ENCODE results near the gene JUND. TPM values are rescaled to one million over a fixed set of nuclear protein-coding genes. Genes with fewer than 3 reads are reported as not detected.
A peak's percentile ranks its signal among the peaks of the same experiment; 100 is the strongest.

JUND gene
- total and polyA plus RNA-seq, 5 donors from 2014 or later: 30.7 to 1,564 (median 71.7) TPM

- peaks cover 4% of the 10 kb centered on the region for H3K4me1 ChIP-seq (ENCODE audit: control insufficient read depth, insufficient read depth, low read length, poor library complexity, severe bottlenecking)
- no peak overlapping the region for H3K27ac ChIP-seq (ENCODE audit: insufficient read depth, low read length, poor library complexity, severe bottlenecking)
- H3K9me3 ChIP-seq (ENCODE audit: control insufficient read depth in 2 of 2, low read length in 2 of 2): peaks cover 0 to 16% of the 10 kb centered on the region in 2 experiments
- no peaks in the 10 kb centered on the region for H3K36me3 Mint-ChIP-seq
- DNase-seq: peak in 2 of 3 donors; percentile 42 to 49
- peaks cover 32% of the 10 kb centered on the region for H3K27me3 Mint-ChIP-seq
- H3K27ac Mint-ChIP-seq: no peak overlapping the region
- no peak overlapping the region for H3K4me3 Mint-ChIP-seq
- peaks cover 0 to 14% (median 0%) of the 10 kb centered on the region in 7 donors for H3K9me3 Mint-ChIP-seq
- peaks cover 11% of the 10 kb centered on the region for H3K27me3 ChIP-seq (ENCODE audit: control insufficient read depth, insufficient read depth, low read length)
- no peaks in the 10 kb centered on the region for H3K36me3 ChIP-seq (ENCODE audit: control insufficient read depth, insufficient read depth, low read length)
- H3K4me3 ChIP-seq (ENCODE audit: low read depth, low read length): no peak overlapping the region
- no peak for ATAC-seq (ENCODE audit: low read depth in 2 of 2)
- peaks cover 0 to 2% (median 0%) of the 10 kb centered on the region in 4 donors for H3K4me1 Mint-ChIP-seq
Observed at GRCh38 chr19:18233224-18233825, 48.1 kb downstream of the JUND start.

GRCh38 chr19:18232540-18233223, 48.7 kb downstream of the JUND start:
- no peak for ATAC-seq (ENCODE audit: low read depth in 2 of 2)
- DNase-seq: no peak
- peaks cover 0 to 2% (median 0%) of the 10 kb centered on the region in 4 donors for H3K4me1 Mint-ChIP-seq
- no peak overlapping the region for H3K27ac ChIP-seq (ENCODE audit: insufficient read depth, low read length, poor library complexity, severe bottlenecking)
- peaks cover 0 to 16% of the 10 kb centered on the region in 2 experiments for H3K9me3 ChIP-seq (ENCODE audit: control insufficient read depth in 2 of 2, low read length in 2 of 2)
- peaks cover 4% of the 10 kb centered on the region for H3K4me1 ChIP-seq (ENCODE audit: control insufficient read depth, insufficient read depth, low read length, poor library complexity, severe bottlenecking)
- no peaks in the 10 kb centered on the region for H3K36me3 ChIP-seq (ENCODE audit: control insufficient read depth, insufficient read depth, low read length)
- H3K36me3 Mint-ChIP-seq: no peaks in the 10 kb centered on the region
- peaks cover 11% of the 10 kb centered on the region for H3K27me3 ChIP-seq (ENCODE audit: control insufficient read depth, insufficient read depth, low read length)
- peaks cover 38% of the 10 kb centered on the region for H3K27me3 Mint-ChIP-seq
- H3K9me3 Mint-ChIP-seq: peaks cover 0 to 14% (median 0%) of the 10 kb centered on the region in 7 donors
- peak overlapping the region in 1 of 3 donors; percentile 21 for H3K27ac Mint-ChIP-seq
- no peak overlapping the region for H3K4me3 Mint-ChIP-seq
- H3K4me3 ChIP-seq (ENCODE audit: low read depth, low read length): no peak overlapping the region

GRCh38 chr19:18231775-18232174, 49.6 kb downstream of the JUND start:
- Histone ChIP-seq H3K9me3 (ENCODE audit: control insufficient read depth in 2 of 2, low read length in 2 of 2) (peaks cover 0 to 16% of the 10 kb centered on the region in 2 experiments), H3K27me3 (ENCODE audit: control insufficient read depth, insufficient read depth, low read length) (peaks cover 14% of the 10 kb centered on the region), H3K36me3 (ENCODE audit: control insufficient read depth, insufficient read depth, low read length) (no peaks in the 10 kb centered on the region), H3K4me3 (ENCODE audit: low read depth, low read length) (no peak overlapping the region), H3K27ac (ENCODE audit: insufficient read depth, low read length, poor library complexity, severe bottlenecking) (no peak overlapping the region), H3K4me1 (ENCODE audit: control insufficient read depth, insufficient read depth, low read length, poor library complexity, severe bottlenecking) (peaks cover 4% of the 10 kb centered on the region)
- no peaks in the 10 kb centered on the region for H3K36me3 Mint-ChIP-seq
- H3K27me3 Mint-ChIP-seq: peaks cover 47% of the 10 kb centered on the region
- peaks cover 0 to 14% (median 0%) of the 10 kb centered on the region in 7 donors for H3K9me3 Mint-ChIP-seq
- no peak overlapping the region for H3K4me3 Mint-ChIP-seq
- DNase-seq: no peak
- H3K27ac Mint-ChIP-seq: peak overlapping the region in 1 of 3 donors; percentile 3
- peaks cover 0 to 3% (median 0%) of the 10 kb centered on the region in 4 donors for H3K4me1 Mint-ChIP-seq
- ATAC-seq (ENCODE audit: low read depth in 2 of 2): no peak

GRCh38 chr19:18230941-18231734, 50.3 kb downstream of the JUND start:
- DNase-seq (no peak), ATAC-seq (ENCODE audit: low read depth in 2 of 2) (no peak)
- Histone ChIP-seq H3K9me3 (ENCODE audit: control insufficient read depth in 2 of 2, low read length in 2 of 2) (peaks cover 0 to 16% of the 10 kb centered on the region in 2 experiments), H3K27ac (ENCODE audit: insufficient read depth, low read length, poor library complexity, severe bottlenecking) (no peak overlapping the region), H3K36me3 (ENCODE audit: control insufficient read depth, insufficient read depth, low read length) (no peaks in the 10 kb centered on the region), H3K27me3 (ENCODE audit: control insufficient read depth, insufficient read depth, low read length) (peaks cover 15% of the 10 kb centered on the region), H3K4me3 (ENCODE audit: low read depth, low read length) (no peak overlapping the region), H3K4me1 (ENCODE audit: control insufficient read depth, insufficient read depth, low read length, poor library complexity, severe bottlenecking) (peaks cover 6% of the 10 kb centered on the region)
- Mint-ChIP-seq H3K9me3 (peaks cover 0 to 11% (median 0%) of the 10 kb centered on the region in 7 donors), H3K27me3 (peaks cover 49% of the 10 kb centered on the region), H3K4me1 (peaks cover 0 to 7% (median 0%) of the 10 kb centered on the region in 4 donors), H3K36me3 (no peaks in the 10 kb centered on the region), H3K4me3 (no peak overlapping the region), H3K27ac (no peak overlapping the region)

GRCh38 chr19:18229915-18230314, 51.5 kb downstream of the JUND start:
- no peak overlapping the region for H3K4me3 Mint-ChIP-seq
- DNase-seq (no peak), ATAC-seq (ENCODE audit: low read depth in 2 of 2) (no peak)
- Histone ChIP-seq H3K27ac (ENCODE audit: insufficient read depth, low read length, poor library complexity, severe bottlenecking) (no peak overlapping the region), H3K36me3 (ENCODE audit: control insufficient read depth, insufficient read depth, low read length) (no peaks in the 10 kb centered on the region), H3K27me3 (ENCODE audit: control insufficient read depth, insufficient read depth, low read length) (peaks cover 15% of the 10 kb centered on the region), H3K4me1 (ENCODE audit: control insufficient read depth, insufficient read depth, low read length, poor library complexity, severe bottlenecking) (peaks cover 16% of the 10 kb centered on the region), H3K4me3 (ENCODE audit: low read depth, low read length) (no peak overlapping the region), H3K9me3 (ENCODE audit: control insufficient read depth in 2 of 2, low read length in 2 of 2) (peaks cover 0 to 16% of the 10 kb centered on the region in 2 experiments)
- peaks cover 0 to 18% (median 0%) of the 10 kb centered on the region in 4 donors for H3K4me1 Mint-ChIP-seq
- H3K27me3 Mint-ChIP-seq: peaks cover 51% of the 10 kb centered on the region
- H3K9me3 Mint-ChIP-seq: peaks cover 0 to 9% (median 0%) of the 10 kb centered on the region in 7 donors
- no peak overlapping the region for H3K27ac Mint-ChIP-seq
- no peaks in the 10 kb centered on the region for H3K36me3 Mint-ChIP-seq

Other genes starting within 250 kb of the JUND start
- gene IL12RB1, start 194.7 kb downstream of the JUND start, total RNA-seq: 60.4 TPM
- gene IL12RB1, start 194.7 kb downstream of the JUND start, polyA plus RNA-seq: 10 to 100 TPM; 34.9 to 53.2 (median 46.3) TPM
- 45.9 TPM for gene MAST3, start 183.8 kb downstream of the JUND start, total RNA-seq
- gene MAST3, start 183.8 kb downstream of the JUND start, polyA plus RNA-seq: 1 to 10 TPM; 8.1 to 9.0 (median 8.6) TPM
- 9.4 TPM for gene PIK3R2, start 128.5 kb downstream of the JUND start, total RNA-seq
- gene PIK3R2, start 128.5 kb downstream of the JUND start, polyA plus RNA-seq: 1 to 10 TPM in 2 of 4 donors, under 1 TPM in 2; 0.42 to 3.6 (median 2.0) TPM
- gene IFI30, start 107.8 kb downstream of the JUND start, total RNA-seq: 2.3 TPM
- 10 to 100 TPM in 2 of 4 donors, 1 to 10 TPM in 2; 7.1 to 17.8 (median 9.7) TPM for gene IFI30, start 107.8 kb downstream of the JUND start, polyA plus RNA-seq
- gene MPV17L2, start 88.4 kb downstream of the JUND start, total RNA-seq: 5.5 TPM
- gene MPV17L2, start 88.4 kb downstream of the JUND start, polyA plus RNA-seq: 10 to 100 TPM; 11.3 to 20.8 (median 13.9) TPM
- 5.1 TPM for gene RAB3A, start 77.6 kb downstream of the JUND start, total RNA-seq
- gene RAB3A, start 77.6 kb downstream of the JUND start, polyA plus RNA-seq: 1 to 10 TPM in 2 of 4 donors, under 1 TPM in 2; 0.87 to 1.6 (median 1.2) TPM
- gene PDE4C, start 55.2 kb downstream of the JUND start, total RNA-seq: not detected
- not detected for gene PDE4C, start 55.2 kb downstream of the JUND start, polyA plus RNA-seq
- gene IQCN, start 7.2 kb downstream of the JUND start, total RNA-seq: 26.5 TPM
- gene IQCN, start 7.2 kb downstream of the JUND start, polyA plus RNA-seq: under 1 TPM in 3 of 4 donors, not detected in 1; 0.03 to 0.28 (median 0.16) TPM
- gene LSM4, start 41.5 kb upstream of the JUND start, total RNA-seq: 45.6 TPM
- gene LSM4, start 41.5 kb upstream of the JUND start, polyA plus RNA-seq: 100 to 1,000 TPM; 101 to 118 (median 116) TPM
- 39.4 TPM for gene PGPEP1, start 59.0 kb upstream of the JUND start, total RNA-seq
- 1 to 10 TPM; 6.7 to 8.7 (median 8.2) TPM for gene PGPEP1, start 59.0 kb upstream of the JUND start, polyA plus RNA-seq
- not detected for gene GDF15, start 104.5 kb upstream of the JUND start, total RNA-seq
- gene GDF15, start 104.5 kb upstream of the JUND start, polyA plus RNA-seq: not detected
- gene LRRC25, start 116.0 kb upstream of the JUND start, total RNA-seq: not detected
- under 1 TPM in 3 of 4 donors, not detected in 1; 0.09 to 0.79 (median 0.25) TPM for gene LRRC25, start 116.0 kb upstream of the JUND start, polyA plus RNA-seq
- gene SSBP4, start 137.8 kb upstream of the JUND start, total RNA-seq: 97.9 TPM
- gene SSBP4, start 137.8 kb upstream of the JUND start, polyA plus RNA-seq: 10 to 100 TPM; 47.3 to 84.0 (median 65.6) TPM
- gene ISYNA1, start 156.5 kb upstream of the JUND start, total RNA-seq: 26.2 TPM
- gene ISYNA1, start 156.5 kb upstream of the JUND start, polyA plus RNA-seq: 10 to 100 TPM; 11.3 to 26.0 (median 21.4) TPM
- 53.6 TPM for gene ELL, start 240.4 kb upstream of the JUND start, total RNA-seq
- gene ELL, start 240.4 kb upstream of the JUND start, polyA plus RNA-seq: 10 to 100 TPM in 1 of 4 donors, 1 to 10 TPM in 3; 7.7 to 11.8 (median 9.7) TPM